ENCODE results near the gene PMVK.
A peak's percentile ranks its signal among the peaks of the same experiment; 100 is the strongest.
"Not testable (repeated sequence)": the region's sequence is repeated elsewhere in the genome, so short reads cannot be mapped to it uniquely, and the experiment has no call there.

PMVK gene

DNA sequence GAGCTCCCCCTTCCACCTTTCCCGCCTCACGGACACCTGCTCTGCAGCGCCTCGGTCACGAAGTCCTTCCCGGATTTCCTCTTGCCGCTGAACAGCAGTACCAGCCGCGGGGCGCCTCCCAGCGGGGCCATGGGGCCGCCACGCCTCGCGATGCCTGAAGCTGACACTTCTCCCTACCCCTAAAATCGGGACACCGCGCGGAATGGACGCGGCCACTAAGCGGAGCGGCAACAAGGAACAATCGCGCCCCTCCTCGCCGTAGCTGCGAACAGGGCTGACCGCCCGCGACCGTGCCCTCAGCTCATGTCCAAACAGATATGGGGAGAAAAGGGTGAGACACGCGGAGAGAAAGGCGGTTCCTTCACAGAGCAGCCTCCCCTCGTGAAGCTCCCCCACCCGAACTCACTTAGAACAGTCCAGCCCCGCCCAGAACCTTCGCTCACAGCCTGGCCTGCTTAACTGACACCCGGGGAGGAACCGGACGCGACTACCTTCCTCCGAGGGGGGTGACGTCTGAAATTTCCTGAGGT, at the start of gene PMVK:
TSS of gene PMVK (minus strand) at position 165 of the 530 bp plus-strand sequence. CDS start at position 131, 34 bp downstream.
- peak; percentile 96 for DNase-seq

DNA sequence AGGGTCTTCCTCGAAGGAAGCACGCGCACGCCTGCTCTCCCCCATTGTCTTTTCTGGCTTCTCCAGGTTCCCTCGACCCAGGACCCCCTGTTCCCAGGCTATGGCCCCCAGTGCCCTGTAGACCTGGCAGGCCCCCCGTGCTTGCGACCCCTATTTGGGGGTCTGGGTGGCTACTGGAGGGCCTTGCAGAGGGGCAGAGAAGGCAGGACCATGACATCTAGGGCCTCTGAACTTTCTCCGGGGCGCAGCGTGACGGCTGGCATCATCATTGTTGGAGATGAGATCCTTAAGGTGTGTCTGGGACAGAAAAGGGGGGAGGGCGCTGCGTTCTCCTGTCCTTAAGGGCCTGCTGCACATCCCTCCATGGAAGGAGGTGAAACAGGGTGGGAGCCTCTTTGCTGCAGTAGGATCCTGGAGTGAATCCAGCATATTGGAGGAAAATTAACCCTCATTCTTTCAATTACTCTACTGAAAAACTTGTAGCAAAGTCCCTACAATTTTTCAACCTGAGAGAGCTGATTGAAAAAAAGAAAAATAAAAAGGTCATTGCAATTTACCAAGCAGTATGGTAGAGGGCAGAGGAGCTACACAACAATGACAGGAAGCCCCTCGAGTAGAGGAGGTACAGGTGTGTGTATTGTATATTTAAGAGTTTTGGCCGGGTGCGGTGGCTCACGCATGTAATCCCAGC, 47.4 kb upstream of the PMVK start:
- DNase-seq: peak; percentile 25

DNA sequence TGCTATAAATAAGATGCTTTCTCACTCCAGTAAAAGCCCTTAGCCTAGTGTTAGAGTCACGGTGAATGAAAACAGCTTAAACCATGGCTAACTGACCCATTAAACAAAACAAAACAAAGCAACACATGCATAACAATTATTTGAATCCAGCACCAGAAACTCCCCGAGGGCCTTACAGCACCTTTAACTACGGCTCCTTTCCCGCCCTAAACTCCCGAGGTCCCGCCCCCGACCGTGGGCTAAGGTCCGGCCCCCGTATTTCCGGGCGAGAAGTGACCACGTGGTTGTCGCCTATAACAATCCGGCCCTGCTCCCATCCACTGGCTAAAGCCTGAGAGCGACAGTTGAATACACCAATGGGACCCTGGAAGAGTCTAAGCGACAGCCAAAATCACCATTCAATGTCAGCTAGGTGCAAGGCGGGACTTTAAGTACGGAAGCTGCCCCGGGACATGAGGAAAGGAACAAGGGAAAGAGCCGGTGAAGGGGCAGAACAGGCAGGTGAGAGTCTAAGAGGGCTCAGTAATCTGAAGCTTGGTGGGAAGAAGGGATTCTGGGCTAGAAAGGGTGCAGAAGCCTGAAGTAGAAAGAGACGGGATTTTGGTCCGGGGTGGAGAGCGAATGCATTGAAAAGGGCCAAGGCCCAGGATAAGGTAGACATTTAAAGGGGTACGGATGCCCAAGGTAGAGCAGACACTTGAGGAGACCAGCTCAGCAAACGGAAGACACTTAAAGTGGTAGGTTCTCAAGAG, 46.6 kb upstream of the PMVK start, which contains the start of gene FLAD1:
TSS of gene FLAD1 (plus strand) at position 448 of the 752 bp plus-strand sequence. CDS start 351 bp downstream, outside the sequence.
- DNase-seq: peak; percentile 99

GRCh38 chr1:154982341-154982740, 45.8 kb upstream of the PMVK start:
- no peak for DNase-seq

- DNase-seq: no peak
These were observed 41.8 kb upstream of the PMVK start for GRCh38 chr1:154978360-154978759.

- not testable (repeated sequence) for DNase-seq
These were observed 41.2 kb upstream of the PMVK start for GRCh38 chr1:154977762-154978161.

DNA sequence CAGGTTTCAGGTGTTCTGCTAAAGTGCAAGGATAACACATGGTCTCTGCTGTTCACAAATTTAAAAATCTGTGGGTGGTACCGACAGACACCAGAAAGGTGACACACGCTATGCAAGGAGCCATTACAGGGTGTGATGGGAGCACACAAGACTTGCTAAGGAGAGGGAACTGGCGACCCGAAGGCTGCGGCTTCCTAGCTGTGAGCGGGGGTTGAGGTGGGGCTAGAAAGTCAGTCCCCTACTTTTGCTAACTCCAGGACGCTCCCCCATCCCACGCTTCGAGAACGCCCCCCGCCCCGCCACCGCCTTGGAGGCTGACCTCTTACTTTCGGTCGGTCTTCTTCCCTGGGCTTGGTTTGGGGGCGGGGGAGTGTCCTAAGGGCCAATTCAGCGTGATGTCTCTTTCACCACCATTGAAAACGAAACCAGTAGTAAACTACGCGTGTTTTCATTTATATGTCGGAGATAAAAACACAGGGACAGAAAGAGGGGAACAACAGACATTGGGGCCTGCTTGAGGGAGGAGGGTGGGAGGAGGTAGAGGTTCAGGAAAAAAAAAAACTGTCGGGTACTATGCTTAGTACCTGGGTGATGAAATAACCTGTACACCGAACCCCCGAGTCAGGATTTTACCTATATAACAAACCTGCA, 39.0 kb upstream of the PMVK start:
- peak; percentile 47 for DNase-seq

DNA sequence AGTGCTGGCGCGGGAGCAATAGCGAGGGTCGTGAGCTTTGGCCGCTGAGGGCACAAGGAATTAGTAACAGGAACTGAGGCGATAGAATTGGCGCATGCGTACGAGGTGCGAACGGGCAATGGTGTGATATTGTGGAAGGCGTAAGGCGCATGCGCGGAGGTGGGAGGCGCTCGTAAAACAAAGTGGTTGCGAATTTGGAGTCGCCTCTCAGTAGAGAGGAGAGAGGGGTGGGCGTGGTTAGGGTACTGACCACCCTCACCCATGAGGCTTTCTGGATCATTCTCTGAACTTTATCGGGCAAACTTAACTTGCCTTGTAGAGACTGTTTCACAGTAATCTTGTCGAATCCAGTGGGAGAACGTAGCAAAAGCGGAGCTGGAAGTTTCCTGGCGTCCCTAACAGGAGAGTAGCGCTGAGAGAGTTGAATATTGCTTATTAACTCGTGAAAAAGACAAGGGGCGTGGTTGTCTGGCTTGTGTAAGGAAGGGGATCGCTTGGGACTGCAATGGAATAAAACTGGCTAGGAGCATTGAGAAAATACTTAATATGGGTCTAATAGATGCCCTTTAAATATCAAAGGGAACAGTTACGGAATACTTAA, 38.4 kb upstream of the PMVK start:
- peak; percentile 97 for DNase-seq

- peak; percentile 98 for DNase-seq
These were observed 37.7 kb upstream of the PMVK start, which contains the start of gene CKS1B for GRCh38 chr1:154974102-154974807. CKS1B (plus strand) TSS chr1:154974681; CDS start chr1:154974746, 65 bp downstream.

- DNase-seq: peak; percentile 89
These were observed 37.0 kb upstream of the PMVK start for GRCh38 chr1:154973344-154974101.

- no peak for DNase-seq
These were observed 36.2 kb upstream of the PMVK start for GRCh38 chr1:154972517-154973343.

- no peak for DNase-seq
These were observed 35.6 kb upstream of the PMVK start for GRCh38 chr1:154972213-154972516.

- DNase-seq: no peak
These were observed 35.0 kb upstream of the PMVK start for GRCh38 chr1:154971341-154971998.

DNA sequence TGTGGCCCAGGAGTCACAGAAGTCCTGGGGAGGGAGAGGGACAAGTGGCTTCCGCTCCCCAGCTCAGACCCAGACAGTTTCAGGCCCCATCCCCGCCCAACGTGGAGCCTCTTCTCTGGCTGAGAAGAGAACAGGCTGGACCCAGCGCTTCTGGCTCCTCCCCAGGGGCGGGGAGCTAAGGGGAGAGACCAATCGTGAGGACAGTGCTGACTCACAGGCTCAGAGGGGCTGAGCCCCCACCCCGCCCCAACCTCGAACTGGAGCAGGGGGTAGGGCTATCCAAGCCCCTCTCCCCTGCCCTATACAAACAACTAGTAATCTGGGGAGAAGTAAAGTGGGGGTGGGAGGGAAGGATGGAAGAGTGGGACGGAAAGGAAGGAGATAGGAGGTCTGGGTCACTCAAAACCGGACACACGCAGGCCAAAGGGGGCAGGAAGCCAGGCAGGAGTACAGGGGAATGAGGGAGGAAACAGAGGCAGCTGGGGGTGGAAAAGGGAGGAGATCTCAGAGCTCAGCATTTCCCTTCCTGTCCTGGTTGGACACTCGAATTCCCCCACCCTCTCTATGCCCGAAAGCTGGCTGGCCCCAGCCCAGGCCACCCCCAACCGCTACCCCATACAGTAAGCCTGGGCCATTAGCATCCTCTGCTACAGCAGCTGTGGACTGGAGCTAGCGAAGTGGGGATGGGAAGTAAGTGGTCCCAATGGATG, 34.3 kb upstream of the PMVK start, which contains the start of gene SHC1:
TSS of gene SHC1 (minus strand) at position 117 of the 710 bp plus-strand sequence. CDS start 221 bp downstream, outside the sequence.
- DNase-seq: no peak

DNA sequence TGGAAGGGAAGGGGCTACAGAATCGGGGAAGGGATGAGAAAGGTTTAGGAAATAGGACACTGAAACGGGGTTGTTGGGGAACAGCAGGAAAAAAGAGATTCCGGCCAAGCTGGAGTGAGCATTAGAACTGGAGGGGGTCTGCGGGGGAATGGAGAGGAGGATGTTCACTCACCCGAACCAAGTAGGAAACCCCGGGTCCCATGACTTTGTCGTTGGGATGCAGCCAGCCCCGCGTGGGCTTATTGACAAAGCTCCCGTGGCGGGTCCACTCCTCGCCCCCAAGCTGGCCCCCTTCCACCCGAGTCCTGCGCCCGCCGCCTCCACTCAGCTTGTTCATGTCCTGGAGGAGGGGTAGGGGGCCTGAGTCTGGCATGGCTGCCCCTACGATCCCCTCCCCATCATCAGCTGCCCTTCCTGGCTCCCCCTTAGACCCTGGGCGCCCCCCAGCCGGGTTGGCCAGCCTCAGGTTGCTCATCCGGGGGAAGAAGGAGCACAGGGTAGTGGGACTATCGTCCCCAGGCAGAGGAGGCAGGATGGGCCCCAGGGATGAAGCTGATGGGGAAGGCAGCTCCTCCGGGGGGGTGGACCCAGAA, 33.4 kb upstream of the PMVK start:
- DNase-seq: no peak

DNA sequence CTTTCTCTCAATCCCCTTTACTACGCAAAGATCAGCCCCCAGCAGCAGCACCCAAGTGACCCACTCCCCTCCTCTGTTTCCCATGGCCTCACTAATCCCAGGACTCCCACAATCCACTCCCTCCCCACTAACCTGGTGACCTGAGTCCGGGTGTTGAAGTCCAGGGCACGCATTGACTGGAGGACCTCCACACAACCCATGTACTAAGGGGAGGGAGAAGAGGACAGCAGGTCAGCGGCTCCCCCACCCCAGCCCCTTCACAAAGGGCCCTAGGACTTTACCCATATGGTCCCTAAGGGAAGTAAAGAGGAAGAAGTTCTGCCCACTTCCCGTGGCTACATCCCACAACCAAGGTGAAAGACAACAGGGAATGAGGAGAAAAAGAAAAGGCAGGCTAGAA, 32.7 kb upstream of the PMVK start:
- no peak for DNase-seq

DNA sequence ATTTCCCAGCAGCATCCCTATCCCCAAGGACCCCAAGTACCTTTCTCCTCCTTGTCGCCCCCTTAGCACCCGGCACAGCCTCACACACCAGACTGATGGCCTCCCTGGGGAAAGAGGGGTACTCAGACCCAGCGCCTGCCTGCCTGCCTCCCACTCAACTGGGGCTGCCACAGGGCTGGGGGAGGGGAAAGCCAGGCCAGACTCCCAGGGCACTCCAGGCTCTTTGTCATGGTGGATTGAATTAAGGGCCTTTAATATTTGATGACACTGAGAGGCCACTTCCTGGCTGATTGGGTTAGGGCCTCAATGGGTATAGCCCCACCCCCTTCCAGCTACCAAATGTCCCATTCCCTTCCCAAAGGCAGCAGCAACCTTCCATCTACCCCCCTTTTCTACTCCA, 32.2 kb upstream of the PMVK start:
- DNase-seq: peak; percentile 9

GRCh38 chr1:154967331-154967950, 30.9 kb upstream of the PMVK start:
- no peak for DNase-seq
